Kidney capillary endothelial cell (primary cell): ENCODE data around the gene PRSS36.
"Not testable (repeated sequence)": the region's sequence is repeated elsewhere in the genome, so short reads cannot be mapped to it uniquely, and the experiment has no call there.

Source experiments
- DNase-seq: peaks from one replicate; pipeline ENCODE4 v3.0.0-alpha.2; 2018; ENCODE audit warnings: low spot score

The PRSS36 gene

DNA sequence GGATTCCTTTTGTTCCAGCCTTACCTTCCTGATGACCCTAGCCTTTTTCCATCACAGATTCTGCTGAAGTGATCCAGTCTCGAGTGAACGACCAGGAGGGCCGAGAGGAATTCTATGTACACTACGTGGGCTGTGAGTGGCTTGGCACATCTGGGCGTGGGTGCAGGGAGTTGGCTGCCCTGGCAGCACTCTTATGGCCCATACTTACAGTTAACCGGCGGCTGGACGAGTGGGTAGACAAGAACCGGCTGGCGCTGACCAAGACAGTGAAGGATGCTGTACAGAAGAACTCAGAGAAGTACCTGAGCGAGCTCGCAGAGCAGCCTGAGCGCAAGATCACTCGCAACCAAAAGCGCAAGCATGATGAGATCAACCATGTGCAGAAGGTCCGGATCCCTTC, 29.7 kb downstream of the PRSS36 start:
- DNase-seq = no peak

DNA sequence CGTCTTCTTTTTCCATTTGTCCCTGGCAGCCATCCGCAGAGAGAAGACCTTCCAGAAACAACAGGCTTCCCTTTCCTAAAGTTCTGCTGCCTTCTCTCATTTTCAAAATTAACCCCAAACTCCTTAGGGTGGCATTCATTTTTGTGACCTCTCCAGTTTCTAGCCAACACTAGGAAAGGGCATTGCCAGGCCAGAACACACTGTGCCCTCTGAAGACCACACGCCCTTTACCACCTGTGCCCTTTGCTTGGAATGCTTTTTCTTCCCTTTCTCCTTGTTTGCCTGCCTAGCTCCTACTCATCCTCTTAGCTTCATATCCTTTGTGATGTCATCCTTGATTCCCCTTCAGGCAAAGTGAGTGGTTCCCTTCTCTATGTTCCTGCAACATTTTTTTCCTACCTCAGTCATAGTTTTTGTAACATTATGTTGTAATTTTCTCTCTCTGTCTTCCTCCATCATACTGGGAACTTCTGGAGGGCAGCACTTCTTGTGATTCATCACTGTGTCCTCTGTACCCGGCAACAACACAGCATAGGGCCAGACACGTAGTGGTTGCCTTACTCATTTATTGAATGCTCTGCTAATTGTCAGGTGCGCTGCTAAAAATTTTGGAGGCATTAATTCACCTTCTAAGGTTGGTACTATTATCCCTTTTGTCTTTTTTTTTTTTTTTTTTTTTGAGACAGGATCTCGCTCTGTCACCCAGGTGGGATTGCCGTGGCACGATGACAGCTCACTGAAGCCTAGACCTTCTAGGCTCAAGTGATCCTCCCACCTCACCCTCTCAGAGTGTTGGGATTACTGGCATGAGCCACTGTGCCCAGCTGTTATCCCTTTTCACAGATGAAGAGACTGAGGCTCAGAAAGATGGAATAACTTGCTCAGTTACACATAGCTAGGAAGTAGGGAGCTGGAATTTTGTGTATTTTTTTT, 31.4 kb downstream of the PRSS36 start:
- no peak for DNase-seq

DNA sequence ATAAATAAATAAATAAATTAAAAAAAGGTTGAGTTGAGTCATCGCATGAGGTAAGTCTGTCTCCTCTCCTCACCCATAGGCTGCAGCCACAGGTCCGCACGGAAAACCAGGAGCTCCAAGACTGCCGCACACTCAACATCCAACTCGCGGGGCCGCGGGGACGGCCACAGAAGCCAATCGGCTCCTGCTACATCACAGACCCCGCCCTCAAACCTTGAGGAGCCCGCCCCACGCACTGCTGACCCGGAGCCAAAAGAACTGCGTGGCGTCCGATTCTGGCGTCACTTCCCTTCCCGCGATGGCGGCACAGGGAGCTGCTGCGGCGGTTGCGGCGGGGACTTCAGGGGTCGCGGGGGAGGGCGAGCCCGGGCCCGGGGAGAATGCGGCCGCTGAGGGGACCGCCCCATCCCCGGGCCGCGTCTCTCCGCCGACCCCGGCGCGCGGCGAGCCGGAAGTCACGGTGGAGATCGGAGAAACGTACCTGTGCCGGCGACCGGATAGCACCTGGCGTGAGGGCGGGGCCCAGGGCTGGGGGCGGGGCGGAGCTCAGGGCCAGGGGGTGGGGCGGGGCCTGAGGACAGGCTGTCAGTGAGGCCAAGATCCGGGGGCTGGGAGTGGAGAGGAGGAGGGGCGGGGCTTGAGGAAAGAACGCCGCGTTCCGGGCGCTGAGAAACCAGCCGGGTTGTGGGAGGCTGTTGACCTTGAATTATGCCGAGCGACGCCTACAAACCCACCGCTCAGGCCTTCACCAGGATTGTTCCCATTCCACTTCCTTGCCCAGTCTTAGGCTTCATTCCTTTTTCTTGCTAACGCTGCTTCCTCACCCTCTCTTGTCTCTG, 32.3 kb downstream of the PRSS36 start, which contains the start of gene KAT8:
Gene KAT8, plus strand, starts transcription at position 281 of the 839 bp plus-strand sequence. Its CDS starts 18 bp downstream, at position 299.
- peak; percentile 95 for DNase-seq

DNA sequence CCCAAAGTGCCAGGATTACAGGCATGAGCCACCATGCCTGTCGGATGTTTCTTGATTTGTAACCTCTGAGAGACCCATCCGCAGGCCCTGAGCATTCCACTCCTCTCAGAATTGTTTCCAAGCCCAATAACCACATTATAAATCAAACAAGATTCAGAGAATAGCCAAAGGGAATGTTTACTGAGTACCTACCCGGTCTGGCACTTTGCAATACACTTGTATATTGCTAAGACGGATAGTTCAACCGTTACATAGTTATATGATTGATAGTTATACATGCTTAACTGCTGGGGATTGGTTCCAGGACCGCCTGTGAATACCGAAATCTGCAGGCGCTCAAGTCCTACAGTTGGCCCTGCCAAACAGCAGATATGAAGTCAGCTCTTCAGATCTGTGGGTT, 35.4 kb downstream of the PRSS36 start:
- DNase-seq = no peak

DNA sequence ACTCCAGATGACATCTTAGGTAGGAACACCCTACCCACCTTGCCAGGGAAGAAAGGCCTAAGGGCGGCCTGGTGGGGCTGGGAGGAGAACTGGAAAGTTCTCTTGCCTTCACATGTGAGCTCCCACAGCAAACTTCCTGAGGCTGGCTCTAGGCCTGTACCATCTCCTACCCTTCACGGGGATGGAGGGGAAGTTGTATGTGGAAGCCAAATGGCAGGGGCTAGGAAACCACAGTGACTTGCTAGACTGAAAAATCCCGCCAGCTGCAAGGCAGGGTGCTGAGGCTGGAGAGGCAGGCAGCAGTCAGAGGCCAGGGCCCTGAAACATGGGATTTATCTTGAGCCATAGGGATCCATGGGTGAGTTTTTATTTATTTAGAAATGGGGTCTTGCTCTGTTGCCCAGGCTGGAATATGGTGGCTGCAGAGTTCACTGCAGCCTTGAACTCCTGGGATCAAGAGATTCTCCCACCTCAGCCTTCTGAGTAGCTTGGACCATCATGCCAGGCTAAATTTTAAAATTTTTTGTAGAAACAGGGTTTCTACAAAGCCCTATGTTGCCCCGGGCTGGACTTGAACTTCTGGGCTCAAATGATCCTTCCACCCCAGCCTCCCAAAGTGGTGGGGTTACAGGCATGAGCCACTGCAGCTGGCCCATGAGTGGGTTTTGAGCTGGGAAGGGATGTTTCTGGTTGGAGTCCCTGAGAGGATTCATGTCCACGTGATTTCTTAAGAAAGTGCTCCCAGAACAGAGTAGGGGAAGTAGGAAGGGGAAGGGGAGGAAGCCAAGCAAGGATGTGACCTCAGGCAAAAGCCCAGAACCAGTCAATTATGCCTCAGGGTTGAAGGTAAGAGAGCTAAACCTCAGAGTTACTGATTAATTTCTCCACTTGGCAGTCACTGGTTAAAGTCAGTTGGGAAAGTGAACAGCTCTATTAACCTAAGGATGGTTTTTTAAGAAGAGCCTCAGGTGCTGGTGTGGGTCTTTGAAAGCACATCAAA, 36.4 kb downstream of the PRSS36 start:
- DNase-seq = peak; percentile 23

DNA sequence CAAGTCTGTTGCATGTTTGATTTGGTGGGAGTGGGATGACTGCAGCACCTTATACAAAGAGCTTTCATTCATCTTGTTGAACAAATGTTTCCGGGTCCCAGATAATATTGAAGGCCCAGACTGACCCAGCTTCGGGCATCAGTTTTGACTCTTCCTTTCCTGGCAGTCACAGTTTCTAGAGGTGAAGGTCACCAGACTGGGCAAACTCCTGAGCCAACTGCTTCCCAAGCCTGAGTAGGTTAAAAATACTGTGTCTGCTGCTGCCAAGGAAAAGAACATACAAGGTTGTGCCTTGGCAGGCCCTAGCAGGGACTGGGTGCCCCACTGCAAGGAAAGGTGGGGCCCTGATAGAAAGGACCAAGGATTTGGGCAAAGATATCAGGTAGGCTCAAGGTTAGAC, 37.2 kb downstream of the PRSS36 start:
- DNase-seq = no peak

DNA sequence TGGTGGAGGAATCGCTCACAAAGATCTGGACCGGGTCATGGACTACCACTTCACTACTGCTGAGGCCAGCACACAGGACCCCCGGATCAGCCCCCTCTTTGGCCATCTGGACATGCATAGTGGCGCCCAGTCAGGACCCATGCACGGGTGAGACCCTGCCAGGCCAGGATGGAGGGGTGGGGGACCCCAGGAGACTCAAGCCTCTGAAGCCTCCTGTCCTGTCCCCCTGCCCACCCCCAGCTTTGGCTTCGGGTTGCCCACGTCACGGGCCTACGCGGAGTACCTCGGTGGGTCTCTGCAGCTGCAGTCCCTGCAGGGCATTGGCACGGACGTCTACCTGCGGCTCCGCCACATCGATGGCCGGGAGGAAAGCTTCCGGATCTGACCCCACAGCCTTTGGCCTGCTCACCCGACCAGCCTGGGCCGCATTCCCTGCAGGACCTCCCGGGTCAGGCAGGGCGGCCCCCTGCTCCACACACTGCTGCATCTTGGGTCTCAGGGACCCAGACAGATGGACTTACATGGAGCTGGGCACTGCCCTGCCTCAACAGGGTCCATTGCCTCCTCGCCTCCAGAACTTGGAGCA, 37.9 kb downstream of the PRSS36 start:
- DNase-seq = no peak

DNA sequence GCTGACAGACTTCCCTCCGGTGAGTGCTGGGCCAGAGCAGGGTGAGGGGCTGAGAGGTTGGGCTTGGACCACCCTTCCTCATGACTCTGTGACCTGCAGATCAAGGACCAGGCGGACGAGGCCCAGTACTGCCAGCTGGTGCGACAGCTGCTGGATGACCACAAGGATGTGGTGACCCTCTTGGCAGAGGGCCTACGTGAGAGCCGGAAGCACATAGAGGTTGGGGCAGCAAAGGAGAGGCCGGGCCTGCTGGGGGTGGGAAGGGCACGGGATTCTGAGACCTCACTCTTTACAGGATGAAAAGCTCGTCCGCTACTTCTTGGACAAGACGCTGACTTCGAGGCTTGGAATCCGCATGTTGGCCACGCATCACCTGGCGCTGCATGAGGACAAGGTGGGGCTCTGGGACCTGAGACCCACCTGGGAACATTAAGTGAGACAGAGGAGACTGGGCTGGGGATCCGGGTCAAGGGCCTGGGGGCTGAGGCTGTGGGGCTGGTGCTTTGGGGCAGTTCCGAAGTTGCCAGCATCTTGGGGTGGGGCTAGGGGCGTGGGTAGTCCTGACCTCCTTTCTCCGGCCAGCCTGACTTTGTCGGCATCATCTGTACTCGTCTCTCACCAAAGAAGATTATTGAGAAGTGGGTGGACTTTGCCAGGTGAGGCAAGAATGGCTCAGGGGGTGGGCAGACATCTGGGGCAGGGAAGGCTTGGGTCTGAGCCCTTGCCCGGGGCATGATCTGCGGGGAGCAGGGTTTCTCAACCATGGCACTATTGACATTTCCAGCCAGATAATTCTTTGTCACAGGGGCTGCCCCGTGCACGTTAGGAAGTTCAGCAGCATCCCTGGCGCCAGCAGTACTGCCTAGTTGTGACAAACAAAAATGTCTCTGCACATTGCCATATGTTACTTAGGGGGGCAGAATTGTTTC, 39.5 kb downstream of the PRSS36 start:
- DNase-seq = no peak

DNA sequence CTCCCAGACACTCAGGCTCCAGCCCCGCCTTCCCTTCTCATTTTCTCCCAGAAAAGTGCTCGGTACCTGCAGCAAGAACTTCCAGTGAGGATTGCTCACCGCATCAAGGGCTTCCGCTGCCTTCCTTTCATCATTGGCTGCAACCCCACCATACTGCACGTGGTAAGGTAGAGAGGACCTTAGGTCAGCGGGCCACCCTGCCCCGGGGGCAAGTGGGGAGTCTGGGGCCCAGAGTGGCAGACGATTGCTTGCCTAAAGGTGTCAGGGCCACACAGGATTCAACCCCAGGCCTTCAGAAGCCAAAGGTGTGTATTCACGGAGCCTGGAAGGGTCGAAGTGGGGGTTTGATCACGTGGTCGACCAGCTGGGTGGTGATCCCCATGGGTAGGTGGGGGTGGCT, 40.2 kb downstream of the PRSS36 start:
- no peak for DNase-seq

DNA sequence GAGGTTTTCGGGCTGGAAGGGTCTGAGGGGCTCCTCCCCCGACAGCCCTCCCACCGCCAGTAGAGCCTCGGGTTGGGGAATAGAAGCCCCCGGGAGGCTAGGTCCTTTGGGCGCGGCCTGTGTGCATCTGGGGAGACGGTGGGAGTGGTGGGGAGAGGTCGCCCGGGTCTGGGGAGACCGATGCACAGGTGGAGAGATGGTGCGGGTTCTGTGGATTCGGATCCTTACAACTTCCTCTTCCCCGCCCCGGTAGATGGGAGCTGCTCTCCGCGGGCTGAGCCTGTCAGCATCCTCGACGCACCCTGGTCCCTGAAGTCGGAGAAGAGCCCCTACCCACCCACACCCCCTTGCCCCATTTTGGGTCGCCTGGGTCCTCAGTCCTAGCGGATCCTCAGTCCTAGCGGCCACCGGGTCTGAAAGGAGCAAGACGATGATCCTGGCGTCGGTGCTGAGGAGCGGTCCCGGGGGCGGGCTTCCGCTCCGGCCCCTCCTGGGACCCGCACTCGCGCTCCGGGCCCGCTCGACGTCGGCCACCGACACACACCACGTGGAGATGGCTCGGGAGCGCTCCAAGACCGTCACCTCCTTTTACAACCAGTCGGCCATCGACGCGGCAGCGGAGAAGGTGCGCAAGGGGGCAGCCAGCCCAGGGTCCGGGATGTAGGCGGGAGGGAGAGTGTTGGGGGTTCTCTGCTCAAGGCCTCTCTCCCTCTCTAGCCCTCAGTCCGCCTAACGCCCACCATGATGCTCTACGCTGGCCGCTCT, 40.9 kb downstream of the PRSS36 start:
- no peak for DNase-seq

DNA sequence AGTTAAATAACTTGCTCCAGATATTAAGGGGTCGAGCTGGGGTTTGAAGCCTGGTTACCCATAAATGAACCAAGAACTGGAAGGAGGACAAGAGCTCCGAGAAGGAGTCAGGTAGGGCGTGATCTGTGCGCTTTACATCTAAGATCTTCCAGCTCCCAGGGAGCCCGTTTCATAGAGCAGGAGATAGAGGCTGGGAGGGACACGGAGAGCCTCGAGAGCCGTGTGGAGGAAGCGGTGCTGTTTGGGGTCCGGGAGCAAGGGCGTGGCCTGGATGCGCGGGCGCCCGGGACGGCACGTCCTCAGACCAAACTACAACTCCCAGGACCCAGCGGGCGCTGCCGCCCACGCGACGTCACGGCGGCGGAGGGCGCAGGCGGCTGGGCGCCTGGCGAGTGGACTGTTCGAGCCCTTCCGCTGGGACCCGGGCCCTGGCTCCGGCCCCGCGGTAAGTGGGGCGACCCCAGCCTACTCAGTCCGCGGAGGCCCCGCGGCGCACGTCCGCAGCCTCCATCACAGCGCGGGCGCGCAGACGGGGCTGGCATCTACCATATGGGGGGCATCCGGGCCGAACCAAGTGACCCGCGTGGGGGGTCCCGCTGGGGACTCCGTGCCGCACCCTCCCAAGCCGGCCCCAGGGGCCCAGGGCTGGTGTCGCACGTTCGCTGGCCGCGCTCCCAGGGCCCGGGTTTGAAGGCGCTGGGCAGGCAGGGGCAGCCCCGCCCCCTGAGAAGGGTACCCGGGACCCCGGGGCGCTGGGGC, 41.7 kb downstream of the PRSS36 start, which contains the start of gene BCKDK:
Gene BCKDK, plus strand, starts transcription at position 352 of the 759 bp plus-strand sequence. CDS start 838 bp downstream, outside the sequence.
- peak; percentile 63 for DNase-seq

DNA sequence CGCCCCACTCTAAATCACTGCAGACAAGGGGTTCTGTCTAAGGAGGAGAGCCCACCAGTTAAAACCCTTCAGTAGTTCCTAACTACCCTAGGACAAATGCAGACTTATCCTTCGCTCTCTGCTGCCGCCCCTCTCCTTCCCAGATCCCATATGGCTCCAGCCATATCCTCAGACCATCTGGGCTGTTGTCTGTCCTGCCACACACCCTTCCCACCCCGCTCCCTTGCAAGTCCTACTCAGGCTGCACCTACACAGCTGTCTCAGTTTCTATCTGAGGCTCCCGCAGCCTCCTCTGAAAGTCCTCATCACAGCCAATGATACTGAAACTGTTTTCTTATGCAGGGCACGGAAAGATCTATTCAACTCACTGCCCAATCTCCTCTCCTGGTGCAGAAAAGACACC, 42.4 kb downstream of the PRSS36 start:
- no peak for DNase-seq

DNA sequence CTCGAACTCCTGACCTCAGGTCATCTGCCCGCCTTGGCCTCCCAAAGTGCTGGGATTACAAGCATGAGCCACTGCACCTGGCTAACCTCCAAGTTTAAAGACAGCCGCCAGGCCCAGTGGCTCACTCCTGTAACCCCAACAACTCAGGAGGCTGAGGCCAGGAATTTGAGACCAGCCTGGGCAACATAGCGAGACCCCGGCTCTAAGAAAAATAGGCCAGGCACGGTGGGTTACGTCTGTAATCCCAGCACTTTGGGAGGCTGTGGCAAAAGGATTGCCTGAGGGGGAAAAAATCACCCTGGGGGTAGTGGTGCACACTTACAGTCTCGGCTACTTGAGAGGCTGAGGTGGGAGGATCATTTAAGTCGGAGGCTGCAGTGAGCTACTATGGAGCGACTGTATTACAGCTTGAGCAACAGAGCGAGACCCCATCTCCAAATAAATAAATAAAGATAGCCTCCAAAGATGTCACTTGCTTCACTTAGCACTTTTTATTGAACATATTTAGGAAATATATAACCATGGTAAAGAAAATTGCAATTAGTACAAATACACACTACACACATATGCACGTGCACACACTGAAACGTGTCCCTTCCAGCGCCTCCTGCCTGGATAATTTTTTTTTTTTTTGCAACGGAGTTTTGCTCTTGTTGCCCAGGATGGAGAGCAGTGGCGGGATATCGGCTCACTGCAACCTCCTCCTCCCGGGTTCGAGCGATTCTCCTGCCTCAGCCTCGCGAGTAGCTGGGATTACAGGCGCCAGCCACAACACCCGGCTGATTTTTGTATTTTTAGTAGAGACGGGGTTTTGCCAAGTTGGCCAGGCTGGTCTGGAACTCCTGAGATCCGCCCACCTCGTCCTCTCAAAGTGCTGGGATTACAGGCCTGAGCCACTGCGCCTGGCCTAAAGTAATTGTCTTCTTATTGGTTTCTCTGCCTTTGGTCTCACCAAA, 43.1 kb downstream of the PRSS36 start:
- DNase-seq = no peak

DNA sequence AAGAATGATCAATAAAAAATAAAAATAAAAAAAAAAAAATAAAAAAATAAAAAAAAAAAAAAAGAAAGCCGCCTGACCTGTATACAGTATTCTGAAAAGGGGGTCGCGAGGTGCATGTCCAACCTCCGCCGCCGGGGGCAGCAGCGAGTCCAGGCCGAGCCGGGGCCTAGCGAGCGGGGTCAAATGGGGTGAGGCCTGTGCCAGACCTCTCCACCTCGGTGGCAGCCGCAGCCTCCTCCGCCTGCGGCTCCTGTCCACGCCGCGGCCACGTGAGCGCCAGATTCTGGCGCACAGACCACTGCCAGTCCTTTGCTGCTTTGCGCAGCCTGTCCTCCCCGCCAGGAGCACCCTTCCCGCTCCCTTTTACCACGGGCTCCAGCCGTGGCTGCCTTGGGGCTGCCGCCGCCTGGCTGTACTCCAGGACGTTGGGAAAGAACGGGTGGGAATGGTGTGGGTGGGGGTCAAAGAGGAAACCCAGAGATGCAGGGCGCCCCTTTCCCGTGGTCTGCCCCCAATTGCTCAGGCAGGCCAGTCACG, 44.1 kb downstream of the PRSS36 start:
- DNase-seq = peak; percentile 53

DNA sequence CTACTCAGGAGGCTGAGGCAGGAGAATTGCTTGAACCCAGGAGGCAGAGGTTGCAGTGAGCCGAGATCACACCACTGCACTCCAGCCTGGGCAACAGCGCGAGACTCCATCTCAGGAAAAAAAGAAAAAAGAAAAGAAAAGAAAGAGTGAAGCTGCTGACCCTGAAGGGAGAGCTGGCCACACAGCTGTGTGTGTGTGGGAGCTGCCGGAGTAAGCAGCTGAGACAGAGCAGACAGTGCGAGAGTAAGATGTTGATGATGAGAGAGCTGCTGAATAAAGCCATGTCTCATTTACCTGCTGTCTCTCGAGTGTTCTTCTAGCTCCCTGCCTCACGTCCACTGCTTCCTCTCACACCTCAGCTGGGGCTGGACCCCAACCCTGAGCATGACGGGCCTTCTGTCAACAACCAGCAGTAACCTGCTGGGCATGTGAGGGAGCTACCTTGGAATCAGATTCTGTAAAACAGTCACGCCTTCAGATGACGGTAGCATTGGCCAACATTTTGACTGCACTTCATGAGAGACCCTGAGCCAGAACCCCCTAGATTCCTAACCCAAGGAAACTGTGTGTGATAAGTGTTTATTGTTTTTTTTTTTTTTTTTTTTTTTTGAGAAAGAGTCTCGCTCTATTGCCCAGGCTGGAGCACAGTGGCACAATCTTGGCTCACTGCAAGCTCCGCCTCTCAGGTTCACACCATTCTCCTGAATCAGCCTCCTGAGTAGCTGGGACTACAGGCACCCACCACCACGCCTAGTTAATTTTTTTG, 48.8 kb downstream of the PRSS36 start:
- DNase-seq = not testable (repeated sequence)
